ENCODE results near the gene SUGP1. TPM values are rescaled to one million over a fixed set of nuclear protein-coding genes. Genes with fewer than 3 reads are reported as not detected.

SUGP1 gene
- total and polyA plus RNA-seq, 2 of the 13 experiments (the other 11 are each of a cell fraction or from before 2014, with no cell fraction given), result 21.6 to 25.9 TPM

DNA sequence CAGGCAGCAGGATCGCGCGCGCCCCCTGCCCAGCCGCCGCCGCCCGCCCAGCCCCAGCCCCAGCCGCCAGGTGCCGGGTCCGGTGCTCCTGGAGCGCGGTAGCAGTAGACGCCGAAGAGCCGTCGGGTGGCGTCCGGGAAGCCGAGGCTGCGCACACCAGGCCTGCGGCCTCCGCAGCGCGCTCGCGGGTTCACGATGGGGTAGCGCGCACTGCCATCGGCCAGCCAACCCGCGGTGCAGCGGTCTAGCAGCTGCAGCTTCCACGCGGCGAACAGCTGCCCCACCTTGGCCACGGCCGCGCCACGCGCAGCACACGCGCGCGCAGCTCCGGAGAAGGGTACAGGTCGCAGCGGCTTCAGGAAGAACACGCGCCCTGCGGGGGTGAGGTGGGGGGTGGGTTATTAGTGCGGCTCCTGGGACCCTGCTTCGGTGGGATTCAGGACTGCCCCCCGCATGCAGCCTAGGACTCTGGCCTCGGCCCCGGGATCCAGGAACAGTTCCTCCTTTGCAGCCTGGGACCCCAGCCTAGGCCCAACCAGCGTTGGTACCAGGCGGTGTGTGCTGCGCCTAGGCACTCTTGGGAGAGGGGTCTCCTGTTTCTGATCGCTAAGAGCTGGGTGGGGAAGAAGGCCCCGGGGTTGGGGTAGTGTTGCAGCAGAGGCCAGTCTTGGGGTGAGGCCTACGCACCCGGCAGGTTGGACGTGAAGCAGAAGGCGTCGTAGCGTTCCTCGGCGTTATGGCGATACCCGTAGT, 62.3 kb downstream of the SUGP1 start:
- H3K27ac ChIP-seq (ENCODE audit: extremely low read length, insufficient read depth, low read length), result no peak overlapping the region
- peaks cover 0 to 25% of the 10 kb centered on the region in 2 experiments; a peak in 4 of 5 replicates for H3K27me3 ChIP-seq (ENCODE audit: control insufficient read depth in 1 of 2, insufficient read depth in 2 of 2, low read length in 2 of 2)
- in situ Hi-C loops (cut with HindIII; ENCODE audit: extremely low pct_ligation_motif_present, low pct_unique_long_range_greater_than_20kb) (no loop called here), intact Hi-C loops (cut with micrococcal nuclease; ENCODE audit: unreplicated experiment) (no loop called here)
- no peak overlapping the region for H3K9ac ChIP-seq (ENCODE audit: insufficient read depth, low read depth, low read length)
- ATAC-seq (no peak), DNase-seq (ENCODE audit: low spot score) (no peak), FAIRE-seq (no peak)
- no peaks in the 10 kb centered on the region for H4K20me1 ChIP-seq (ENCODE audit: insufficient read depth, low read length)
- 94% methylated on average over 49 of the region's 72 CpGs for WGBS (ENCODE audit: low lambda C conversion rate)
- BruUV-seq (replicated peaks), result no TSS peak
- CTCF ChIA-PET (ENCODE audit: low intra/inter-chr PET ratio, low total read pairs), result no interaction called here
- TF ChIP-seq ZNF841 (CRISPR knock-in tag; IDR thresholded peaks at IDR 0.05; ENCODE audit: borderline replicate concordance), result no peak
- no peak for TF ChIP-seq ZNF256 (CRISPR knock-in tag; conservative IDR thresholded peaks at IDR 0.05)
- no peak for TF ChIP-seq NBN (conservative IDR thresholded peaks at IDR 0.05)
- TF ChIP-seq, protein P1, sequence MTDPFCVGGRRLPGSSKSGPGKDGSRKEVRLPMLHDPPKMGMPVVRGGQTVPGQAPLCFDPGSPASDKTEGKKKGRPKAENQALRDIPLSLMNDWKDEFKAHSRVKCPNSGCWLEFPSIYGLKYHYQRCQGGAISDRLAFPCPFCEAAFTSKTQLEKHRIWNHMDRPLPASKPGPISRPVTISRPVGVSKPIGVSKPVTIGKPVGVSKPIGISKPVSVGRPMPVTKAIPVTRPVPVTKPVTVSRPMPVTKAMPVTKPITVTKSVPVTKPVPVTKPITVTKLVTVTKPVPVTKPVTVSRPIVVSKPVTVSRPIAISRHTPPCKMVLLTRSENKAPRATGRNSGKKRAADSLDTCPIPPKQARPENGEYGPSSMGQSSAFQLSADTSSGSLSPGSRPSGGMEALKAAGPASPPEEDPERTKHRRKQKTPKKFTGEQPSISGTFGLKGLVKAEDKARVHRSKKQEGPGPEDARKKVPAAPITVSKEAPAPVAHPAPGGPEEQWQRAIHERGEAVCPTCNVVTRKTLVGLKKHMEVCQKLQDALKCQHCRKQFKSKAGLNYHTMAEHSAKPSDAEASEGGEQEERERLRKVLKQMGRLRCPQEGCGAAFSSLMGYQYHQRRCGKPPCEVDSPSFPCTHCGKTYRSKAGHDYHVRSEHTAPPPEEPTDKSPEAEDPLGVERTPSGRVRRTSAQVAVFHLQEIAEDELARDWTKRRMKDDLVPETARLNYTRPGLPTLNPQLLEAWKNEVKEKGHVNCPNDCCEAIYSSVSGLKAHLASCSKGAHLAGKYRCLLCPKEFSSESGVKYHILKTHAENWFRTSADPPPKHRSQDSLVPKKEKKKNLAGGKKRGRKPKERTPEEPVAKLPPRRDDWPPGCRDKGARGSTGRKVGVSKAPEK (CRISPR knock-in tag; IDR thresholded peaks at IDR 0.05; ENCODE audit: borderline replicate concordance), result no peak
- TF ChIP-seq JARID2 (CRISPR knock-in tag; IDR thresholded peaks at IDR 0.05; ENCODE audit: insufficient replicate concordance), result no peak
- TF ChIP-seq ISX (CRISPR knock-in tag; conservative IDR thresholded peaks at IDR 0.05), result no peak
- no peak for TF ChIP-seq AKAP8 (CRISPR knock-in tag; IDR thresholded peaks at IDR 0.05)
- TF ChIP-seq, protein P2, sequence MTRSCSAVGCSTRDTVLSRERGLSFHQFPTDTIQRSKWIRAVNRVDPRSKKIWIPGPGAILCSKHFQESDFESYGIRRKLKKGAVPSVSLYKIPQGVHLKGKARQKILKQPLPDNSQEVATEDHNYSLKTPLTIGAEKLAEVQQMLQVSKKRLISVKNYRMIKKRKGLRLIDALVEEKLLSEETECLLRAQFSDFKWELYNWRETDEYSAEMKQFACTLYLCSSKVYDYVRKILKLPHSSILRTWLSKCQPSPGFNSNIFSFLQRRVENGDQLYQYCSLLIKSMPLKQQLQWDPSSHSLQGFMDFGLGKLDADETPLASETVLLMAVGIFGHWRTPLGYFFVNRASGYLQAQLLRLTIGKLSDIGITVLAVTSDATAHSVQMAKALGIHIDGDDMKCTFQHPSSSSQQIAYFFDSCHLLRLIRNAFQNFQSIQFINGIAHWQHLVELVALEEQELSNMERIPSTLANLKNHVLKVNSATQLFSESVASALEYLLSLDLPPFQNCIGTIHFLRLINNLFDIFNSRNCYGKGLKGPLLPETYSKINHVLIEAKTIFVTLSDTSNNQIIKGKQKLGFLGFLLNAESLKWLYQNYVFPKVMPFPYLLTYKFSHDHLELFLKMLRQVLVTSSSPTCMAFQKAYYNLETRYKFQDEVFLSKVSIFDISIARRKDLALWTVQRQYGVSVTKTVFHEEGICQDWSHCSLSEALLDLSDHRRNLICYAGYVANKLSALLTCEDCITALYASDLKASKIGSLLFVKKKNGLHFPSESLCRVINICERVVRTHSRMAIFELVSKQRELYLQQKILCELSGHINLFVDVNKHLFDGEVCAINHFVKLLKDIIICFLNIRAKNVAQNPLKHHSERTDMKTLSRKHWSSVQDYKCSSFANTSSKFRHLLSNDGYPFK (CRISPR knock-in tag; IDR thresholded peaks at IDR 0.05; ENCODE audit: borderline replicate concordance), result no peak
- no peak for TF ChIP-seq TP53 (CRISPR knock-in tag; conservative IDR thresholded peaks at IDR 0.05)
- no peak for TF ChIP-seq CHD4 (IDR thresholded peaks at IDR 0.05; ENCODE audit: borderline replicate concordance, low read length)
- TF ChIP-seq, protein P3, sequence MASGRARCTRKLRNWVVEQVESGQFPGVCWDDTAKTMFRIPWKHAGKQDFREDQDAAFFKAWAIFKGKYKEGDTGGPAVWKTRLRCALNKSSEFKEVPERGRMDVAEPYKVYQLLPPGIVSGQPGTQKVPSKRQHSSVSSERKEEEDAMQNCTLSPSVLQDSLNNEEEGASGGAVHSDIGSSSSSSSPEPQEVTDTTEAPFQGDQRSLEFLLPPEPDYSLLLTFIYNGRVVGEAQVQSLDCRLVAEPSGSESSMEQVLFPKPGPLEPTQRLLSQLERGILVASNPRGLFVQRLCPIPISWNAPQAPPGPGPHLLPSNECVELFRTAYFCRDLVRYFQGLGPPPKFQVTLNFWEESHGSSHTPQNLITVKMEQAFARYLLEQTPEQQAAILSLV (CRISPR knock-in tag; IDR thresholded peaks at IDR 0.05; ENCODE audit: borderline replicate concordance), result no peak
- no peak for TF ChIP-seq RCOR2 (CRISPR knock-in tag; IDR thresholded peaks at IDR 0.05)
- TF ChIP-seq ZC3H13 (CRISPR knock-in tag; IDR thresholded peaks at IDR 0.05), result no peak
- TF ChIP-seq, protein P4, sequence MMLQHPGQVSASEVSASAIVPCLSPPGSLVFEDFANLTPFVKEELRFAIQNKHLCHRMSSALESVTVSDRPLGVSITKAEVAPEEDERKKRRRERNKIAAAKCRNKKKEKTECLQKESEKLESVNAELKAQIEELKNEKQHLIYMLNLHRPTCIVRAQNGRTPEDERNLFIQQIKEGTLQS (CRISPR knock-in tag; IDR thresholded peaks at IDR 0.05), result no peak
- no peak for TF ChIP-seq ZC3H4 (CRISPR knock-in tag; IDR thresholded peaks at IDR 0.05; ENCODE audit: borderline replicate concordance)
- no peaks in the 10 kb centered on the region for H3K9me3 ChIP-seq (ENCODE audit: low read length)
- no peak overlapping the region for H3K4me2 ChIP-seq (ENCODE audit: low read depth, low read length)
- no peak overlapping the region for H3K4me3 ChIP-seq (replicated peaks in 1 of 3; ENCODE audit: insufficient read depth in 1 of 3, low read depth in 2 of 3, low read length in 3 of 3)
- no peak overlapping the region for H2AFZ ChIP-seq (ENCODE audit: low read length)
- H3K79me2 ChIP-seq (ENCODE audit: insufficient read depth, low read length), result no peaks in the 10 kb centered on the region
- H3K36me3 ChIP-seq (replicated peaks in 1 of 2; ENCODE audit: control insufficient read depth in 1 of 2, insufficient read depth in 2 of 2, low read length in 2 of 2), result no peaks in the 10 kb centered on the region
- peaks cover 17% of the 10 kb centered on the region for H3K4me1 ChIP-seq (ENCODE audit: insufficient read depth, low read length)
- POLR2A ChIA-PET, result no interaction called here
